Lower leg skin (tissue), 4 donors: ENCODE data around the gene E2F1. TPM values are rescaled to one million over a fixed set of nuclear protein-coding genes. Genes with fewer than 3 reads are reported as not detected.
A peak's percentile ranks its signal among the peaks of the same experiment; 100 is the strongest.
"Not testable (repeated sequence)": the region's sequence is repeated elsewhere in the genome, so short reads cannot be mapped to it uniquely, and the experiment has no call there.

Source experiments
- DNase-seq, 2 donors: peaks; one replicate each; pipeline ENCODE4 v3.0.0-alpha.2; 2019; ENCODE audit warnings: low spot score in 2 of 2
- H3K4me3 ChIP-seq: fragments of 200-600 bp; sonication (generic); 2 replicates; pipeline ENCODE4 v1.5.1; 2017; ENCODE audit warnings: mild to moderate bottlenecking, low read depth; ENCODE audit not compliant: poor library complexity, severe bottlenecking
- POLR2A ChIP-seq, 2 donors: fragments of 450-650 bp; IDR thresholded peaks; one replicate each; pipeline ENCODE4 v1.6.1; 2016 to 2017; ENCODE audit warnings: antibody characterized with exemption in 2 of 2, mild to moderate bottlenecking in 1 of 2, moderate library complexity in 1 of 2
- WGBS, 2 donors: methylation state at CpG; one replicate each; pipeline ENCODE4 v1.1.5; 2018; 5-methylcytosine and 5-hydroxymethylcytosine counted together
- intact Hi-C: fragments of 100-400 bp; cut with DNase I; formaldehyde crosslinking; loops from one replicate; pipeline ENCODE4 v1.15.0; 2023; ENCODE audit warnings: low total_unique reads
- total RNA-seq, 4 donors: library from RNA; depleted of rRNA; stranded (reverse); fragments of >200 nt; gene quantifications; one replicate each; pipeline ENCODE4 v1.1.0, GENCODE V29; 2016
- TF ChIP-seq, protein P1 (sequence below), 3 donors: fragments of 450-650 bp; IDR thresholded peaks; one replicate each; pipeline ENCODE4 v1.5.1; 2016; ENCODE audit warnings: antibody characterized with exemption in 3 of 3, mild to moderate bottlenecking in 3 of 3, moderate library complexity in 2 of 3

Gene E2F1
- total RNA-seq, 4 donors from 2014 or later, result 1.4 to 6.3 (median 5.7) TPM

DNA sequence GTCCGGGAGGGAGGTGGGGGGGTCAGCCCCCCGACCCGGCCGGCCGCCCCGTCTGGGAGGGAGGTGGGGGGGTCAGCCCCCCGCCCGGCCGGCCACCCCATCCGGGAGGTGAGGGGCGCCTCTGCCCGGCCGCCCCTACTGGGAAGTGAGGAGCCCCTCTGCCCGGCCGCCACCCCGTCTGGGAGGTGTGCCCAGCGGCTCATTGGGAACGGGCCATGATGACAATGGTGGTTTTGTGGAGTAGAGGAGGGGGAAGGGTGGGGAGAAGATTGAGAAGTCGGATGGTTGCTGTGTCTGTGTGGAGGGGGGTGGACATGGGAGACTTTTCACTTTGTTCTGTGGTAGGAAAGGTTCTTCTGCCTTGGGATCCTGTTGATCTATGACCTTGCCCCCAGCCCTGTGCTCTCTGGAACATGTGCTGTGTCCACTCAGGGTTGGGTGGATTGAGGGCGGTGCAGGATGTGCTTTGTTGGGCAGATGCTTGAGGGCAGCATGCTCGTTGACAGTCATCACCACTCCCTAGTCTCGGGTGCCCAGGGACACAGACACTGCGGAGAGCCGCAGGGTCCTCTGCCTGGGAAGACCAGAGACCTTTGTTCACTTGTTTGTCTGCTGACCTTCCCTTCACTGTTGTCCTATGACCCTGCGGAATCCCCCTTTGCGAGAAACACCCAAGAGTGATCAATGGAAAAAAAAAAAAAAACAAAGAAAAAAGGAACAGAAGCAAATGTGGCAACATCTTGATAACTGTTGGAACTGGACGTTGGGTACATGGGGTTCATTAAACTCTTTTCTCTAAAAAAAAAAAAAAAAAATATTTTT, 15.7 kb upstream of the E2F1 start:
- TF ChIP-seq, protein P1, sequence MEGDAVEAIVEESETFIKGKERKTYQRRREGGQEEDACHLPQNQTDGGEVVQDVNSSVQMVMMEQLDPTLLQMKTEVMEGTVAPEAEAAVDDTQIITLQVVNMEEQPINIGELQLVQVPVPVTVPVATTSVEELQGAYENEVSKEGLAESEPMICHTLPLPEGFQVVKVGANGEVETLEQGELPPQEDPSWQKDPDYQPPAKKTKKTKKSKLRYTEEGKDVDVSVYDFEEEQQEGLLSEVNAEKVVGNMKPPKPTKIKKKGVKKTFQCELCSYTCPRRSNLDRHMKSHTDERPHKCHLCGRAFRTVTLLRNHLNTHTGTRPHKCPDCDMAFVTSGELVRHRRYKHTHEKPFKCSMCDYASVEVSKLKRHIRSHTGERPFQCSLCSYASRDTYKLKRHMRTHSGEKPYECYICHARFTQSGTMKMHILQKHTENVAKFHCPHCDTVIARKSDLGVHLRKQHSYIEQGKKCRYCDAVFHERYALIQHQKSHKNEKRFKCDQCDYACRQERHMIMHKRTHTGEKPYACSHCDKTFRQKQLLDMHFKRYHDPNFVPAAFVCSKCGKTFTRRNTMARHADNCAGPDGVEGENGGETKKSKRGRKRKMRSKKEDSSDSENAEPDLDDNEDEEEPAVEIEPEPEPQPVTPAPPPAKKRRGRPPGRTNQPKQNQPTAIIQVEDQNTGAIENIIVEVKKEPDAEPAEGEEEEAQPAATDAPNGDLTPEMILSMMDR (IDR thresholded peaks at IDR 0.05), result no peak
- no peak for TF ChIP-seq POLR2A (IDR thresholded peaks at IDR 0.05)
- no peak overlapping the region for H3K4me3 ChIP-seq
- no peak for DNase-seq
- whole genome bisulfite sequencing, 2 donors, result 80 to 81% methylated on average over 15 to 17 of the region's 27 CpGs
- intact Hi-C loops, result no loop called here

DNA sequence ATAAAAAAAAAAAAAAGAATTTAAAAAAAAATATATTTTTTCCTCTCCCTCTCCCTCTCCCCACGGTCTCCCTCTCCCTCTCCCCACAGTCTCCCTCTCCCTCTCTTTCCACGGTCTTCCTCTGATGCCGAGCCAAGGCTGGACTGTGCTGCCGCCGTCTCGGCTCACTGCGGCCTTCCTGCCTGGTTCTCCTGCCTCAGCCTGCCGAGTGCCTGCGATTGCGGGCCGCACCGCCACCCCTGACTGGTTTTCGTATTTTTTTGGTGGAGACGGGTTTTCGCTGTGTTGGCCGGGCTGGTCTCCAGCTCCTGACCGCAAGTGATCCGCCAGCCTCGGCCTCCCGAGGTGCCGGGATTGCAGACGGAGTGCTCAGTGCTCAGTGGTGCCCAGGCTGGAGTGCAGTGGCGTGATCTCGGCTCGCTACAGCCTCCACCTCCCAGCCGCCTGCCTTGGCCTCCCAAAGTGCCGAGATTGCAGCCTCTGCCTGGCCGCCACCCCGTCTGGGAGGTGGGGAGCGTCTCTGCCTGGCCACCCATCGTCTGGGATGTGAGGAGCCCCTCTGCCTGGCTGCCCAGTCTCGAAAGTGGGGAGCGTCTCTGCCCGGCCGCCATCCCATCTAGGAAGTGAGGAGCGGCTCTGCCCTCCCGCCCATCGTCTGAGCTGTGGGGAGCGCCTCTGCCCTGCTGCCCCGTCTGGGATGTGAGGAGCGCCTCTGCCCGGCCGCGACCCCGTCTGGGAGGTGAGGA, 14.7 kb upstream of the E2F1 start:
- H3K4me3 ChIP-seq, DNase-seq, intact Hi-C loops: not testable (repeated sequence)
- 95 to 96% methylated on average over 13 to 37 of the region's 45 CpGs for WGBS, 2 donors

DNA sequence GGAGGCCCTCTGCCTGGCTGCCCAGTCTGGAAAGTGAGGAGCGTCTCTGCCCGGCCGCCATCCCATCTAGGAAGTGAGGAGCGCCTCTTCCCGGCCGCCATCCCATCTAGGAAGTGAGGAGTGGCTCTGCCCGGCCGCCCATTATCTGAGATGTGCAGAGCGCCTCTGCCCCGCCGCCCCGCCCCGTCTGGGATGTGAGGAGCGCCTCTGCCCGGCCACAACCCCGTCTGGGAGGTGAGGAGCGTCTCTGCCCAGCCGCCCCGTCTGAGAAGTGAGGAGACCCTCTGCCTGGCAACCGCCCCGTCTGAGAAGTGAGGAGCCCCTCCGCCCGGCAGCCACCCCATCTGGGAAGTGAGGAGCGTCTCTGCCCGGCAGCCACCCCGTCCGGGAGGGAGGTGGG, 12.8 kb upstream of the E2F1 start:
- WGBS, 2 donors, result 92 to 94% methylated on average over 6 to 7 of the region's 27 CpGs
- DNase-seq, intact Hi-C loops, H3K4me3 ChIP-seq: not testable (repeated sequence)

- TF ChIP-seq POLR2A (IDR thresholded peaks at IDR 0.05), result no peak
- TF ChIP-seq, protein P1 (IDR thresholded peaks at IDR 0.05), result no peak
- peak; percentile 67 to 95 for DNase-seq
- H3K4me3 ChIP-seq, result no peak overlapping the region
- intact Hi-C loops, result no loop called here
- 54 to 63% methylated on average over 8 of the region's 8 CpGs for WGBS, 2 donors
Observed at GRCh38 chr20:33697129-33697528, 10.9 kb upstream of the E2F1 start.

DNA sequence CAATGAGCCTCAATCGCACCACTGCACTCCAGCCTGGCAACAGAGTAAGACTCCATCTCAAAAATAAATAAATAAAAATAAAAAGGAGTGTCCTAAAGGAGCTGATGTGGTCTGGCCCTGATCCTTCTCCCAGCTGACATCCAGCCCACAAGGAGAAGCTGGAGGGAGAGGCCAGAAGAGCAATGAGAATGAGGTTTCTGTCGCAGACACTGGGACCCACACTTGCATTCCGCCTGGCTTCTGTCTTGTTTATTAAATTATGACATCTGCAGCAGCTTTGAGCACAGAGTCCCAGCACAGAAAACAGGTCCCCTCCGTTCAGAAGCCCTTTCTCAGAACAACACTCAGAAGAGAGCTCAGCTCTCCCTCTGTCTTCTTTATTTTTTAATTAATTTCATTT, 10.3 kb upstream of the E2F1 start:
- intact Hi-C loops, result no loop called here
- TF ChIP-seq, protein P1 (IDR thresholded peaks at IDR 0.05), result no peak
- no peak for TF ChIP-seq POLR2A (IDR thresholded peaks at IDR 0.05)
- no peak for DNase-seq
- WGBS, 2 donors, result 60 to 62% methylated on average over 4 of the region's 4 CpGs
- H3K4me3 ChIP-seq, result no peak overlapping the region

- 31 to 63% methylated on average over 6 of the region's 6 CpGs for WGBS, 2 donors
- DNase-seq, result no peak
- intact Hi-C loops, result no loop called here
- H3K4me3 ChIP-seq, result no peak overlapping the region
- TF ChIP-seq, protein P1 (IDR thresholded peaks at IDR 0.05), result no peak
- no peak for TF ChIP-seq POLR2A (IDR thresholded peaks at IDR 0.05)
Observed at GRCh38 chr20:33694639-33695012, 8.4 kb upstream of the E2F1 start.
